T follicular helper cell (primary cell): ENCODE data around the gene EXOC4.

ENCODE experiments used
- DNase-seq: peaks from one replicate; pipeline ENCODE4 v3.0.0-alpha.2; 2020; ENCODE audit warnings: low read depth

Gene EXOC4

DNA sequence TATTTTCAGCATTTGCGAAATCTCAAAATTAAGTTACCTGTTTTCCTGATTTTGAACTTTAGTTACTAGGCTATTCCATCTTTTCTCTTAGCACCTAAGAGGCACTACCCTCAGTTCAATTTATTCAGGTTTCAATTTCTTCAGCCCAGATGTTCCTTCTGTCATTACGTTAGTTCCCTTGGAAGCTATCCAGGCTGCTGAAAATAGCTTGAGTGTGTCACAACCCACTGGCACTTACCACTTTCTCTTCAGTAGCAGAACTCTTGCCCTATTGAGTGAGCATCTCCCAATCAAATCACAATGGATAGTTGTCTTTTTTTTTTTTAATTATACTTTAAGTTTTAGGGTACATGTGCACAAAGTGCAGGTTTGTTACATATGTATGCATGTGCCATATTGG, 541.6 kb downstream of the EXOC4 start:
- DNase-seq: no peak

DNA sequence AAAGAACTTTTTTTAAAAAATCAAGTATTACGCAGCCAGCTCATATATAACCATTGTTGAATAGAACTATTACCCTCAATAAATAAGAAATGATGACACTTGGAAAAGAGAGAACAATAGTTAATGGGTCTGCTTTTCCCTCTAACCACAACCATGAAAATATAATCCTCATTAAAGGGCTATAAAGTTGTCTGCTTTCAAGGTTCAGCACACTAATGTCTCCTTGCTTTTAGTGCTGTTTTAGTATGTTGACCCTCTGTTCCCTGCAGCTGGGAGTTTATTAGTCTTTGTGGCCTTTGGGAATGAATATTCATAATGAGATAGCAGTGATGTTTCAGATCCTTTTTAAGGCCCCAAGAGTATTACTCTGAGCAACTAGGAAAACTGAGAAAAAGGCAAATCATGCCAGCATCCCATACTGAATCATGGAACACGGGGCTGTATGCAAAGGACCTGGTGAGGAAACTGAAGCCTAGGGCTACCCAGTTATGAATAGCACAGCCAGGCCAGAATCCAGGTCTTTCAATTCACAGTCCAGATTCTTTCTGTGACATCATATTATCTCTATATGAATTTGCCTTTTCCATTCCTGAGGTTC, 542.3 kb downstream of the EXOC4 start:
- no peak for DNase-seq

DNA sequence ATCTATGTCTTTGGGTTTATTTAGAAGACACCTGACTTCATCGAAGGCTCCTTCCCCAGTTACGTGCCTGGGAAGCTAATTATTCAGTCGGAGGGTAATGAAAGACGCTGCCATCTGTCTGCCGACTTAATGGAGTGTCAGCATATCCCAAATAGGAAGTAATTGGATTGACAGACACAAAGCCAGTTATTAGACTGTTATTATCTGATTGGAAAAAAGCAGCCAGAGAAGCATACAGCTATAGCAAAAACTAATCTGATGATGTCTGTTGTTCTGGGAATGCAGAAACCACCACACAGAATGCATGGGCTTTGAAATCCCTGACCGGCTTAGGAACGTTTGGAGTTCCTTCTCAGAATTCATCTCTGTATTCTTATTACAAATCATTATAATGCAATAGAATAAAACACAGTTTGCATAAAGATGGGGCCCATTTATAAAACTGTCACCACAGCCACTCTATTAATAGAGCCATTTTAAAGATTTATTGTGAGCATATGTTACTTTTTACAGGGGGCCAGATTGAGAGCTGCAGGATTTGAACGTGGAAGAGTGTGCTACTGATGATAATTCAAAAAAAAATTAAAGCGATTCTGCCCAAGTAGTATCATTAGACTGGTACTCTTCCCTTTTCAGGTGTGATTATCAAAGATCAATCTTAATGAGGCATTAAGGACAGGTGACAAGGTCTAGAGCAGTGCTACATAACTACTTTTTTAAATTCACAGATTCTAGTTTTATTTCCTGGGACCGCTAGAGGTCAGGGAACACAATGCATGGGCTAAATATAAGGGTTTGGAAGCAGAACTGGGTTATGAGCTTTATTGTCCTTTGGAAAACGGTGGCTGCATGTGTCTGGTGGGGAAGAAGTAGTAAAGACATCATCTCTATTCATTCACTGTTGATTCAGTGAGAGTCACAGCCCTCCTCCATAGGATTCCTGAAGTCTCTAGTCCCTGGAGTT, 544.2 kb downstream of the EXOC4 start:
- DNase-seq: no peak

DNA sequence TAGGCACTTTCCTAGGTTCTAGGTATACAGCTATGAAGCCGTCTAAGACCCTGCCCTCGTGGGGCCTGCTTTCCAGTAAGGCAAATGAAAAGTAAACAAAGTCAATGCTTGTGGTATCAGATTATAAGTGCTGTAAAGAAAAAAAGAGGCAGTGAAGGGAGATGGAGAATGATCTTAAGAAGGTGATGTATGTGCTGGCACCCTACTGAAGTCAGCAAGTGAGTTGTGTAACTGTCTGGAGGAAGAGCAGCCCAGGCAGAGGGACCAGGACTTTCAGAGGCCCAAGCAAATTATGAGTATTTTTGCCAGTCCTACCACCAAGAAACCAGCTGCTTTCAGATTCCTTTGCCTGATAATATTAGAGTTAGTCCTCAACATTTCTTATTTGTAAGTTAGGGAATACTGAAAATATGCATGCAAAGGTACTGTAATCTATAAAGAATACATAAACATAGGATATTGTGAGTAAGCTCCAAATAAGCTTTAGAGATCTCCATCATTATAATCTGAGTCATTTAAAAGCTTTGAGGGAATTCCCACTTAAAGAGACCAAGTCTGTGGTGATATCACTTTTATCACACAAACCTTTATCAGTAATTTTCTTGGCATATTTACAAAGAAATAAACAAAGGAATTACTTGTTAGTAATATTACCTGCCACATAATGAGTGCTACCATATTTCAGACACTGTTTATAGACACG, 545.1 kb downstream of the EXOC4 start:
- no peak for DNase-seq

DNA sequence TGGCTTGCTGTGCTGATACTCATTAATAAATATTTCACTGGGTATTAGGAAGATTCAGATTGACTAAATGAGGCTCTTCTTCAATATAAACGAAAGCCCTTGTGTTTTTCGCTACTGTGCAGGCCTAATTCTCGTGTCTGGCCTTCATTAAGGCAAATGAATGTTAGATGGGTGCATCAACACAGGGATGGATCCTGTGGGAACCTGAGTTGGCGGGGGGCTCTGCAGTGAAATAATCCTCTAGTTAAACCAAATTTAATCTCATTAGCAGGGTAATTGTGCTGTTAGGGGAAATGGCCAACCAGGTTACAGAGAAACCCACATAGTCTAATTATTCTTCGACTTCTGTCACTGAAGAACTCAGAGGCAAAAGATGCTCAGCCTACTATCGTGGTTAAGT, 548.5 kb downstream of the EXOC4 start:
- DNase-seq: no peak

DNA sequence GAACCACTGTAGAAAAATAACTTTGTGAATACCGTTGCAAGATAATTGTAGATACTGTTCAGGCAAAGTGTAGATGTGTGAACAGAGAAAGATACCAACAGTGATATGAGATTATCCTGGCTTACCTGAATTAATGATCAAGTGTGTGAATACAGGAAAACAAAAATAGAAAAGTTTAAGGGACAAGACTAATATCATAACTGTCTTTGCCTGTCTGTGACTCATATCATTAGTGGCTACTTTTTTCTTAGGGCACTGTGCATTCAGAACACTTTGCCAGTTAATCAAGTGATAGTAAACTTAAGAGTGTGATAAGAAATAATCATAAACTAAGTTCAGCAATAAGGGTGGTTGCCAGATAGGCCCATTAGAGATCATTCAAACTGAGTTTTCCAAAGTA, 551.2 kb downstream of the EXOC4 start:
- no peak for DNase-seq

DNA sequence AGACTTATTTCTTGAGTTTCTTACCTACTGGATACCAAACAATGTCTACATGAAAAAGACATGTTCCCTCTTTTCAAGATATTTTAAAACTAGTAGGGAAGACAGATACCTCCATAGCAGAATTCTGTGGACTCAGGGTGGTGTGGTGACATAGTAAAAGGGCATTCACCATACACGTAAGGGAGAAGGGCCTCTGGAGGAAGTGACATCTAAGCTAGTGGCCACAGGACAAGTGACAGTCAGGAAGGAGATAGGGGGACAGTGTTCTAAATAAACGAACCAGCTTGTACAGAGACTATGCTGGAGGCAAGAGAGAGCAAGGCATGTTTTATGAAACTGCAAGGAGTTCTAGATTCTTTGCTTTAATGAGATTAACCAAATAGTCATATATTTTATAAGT, 552.5 kb downstream of the EXOC4 start:
- DNase-seq: no peak

DNA sequence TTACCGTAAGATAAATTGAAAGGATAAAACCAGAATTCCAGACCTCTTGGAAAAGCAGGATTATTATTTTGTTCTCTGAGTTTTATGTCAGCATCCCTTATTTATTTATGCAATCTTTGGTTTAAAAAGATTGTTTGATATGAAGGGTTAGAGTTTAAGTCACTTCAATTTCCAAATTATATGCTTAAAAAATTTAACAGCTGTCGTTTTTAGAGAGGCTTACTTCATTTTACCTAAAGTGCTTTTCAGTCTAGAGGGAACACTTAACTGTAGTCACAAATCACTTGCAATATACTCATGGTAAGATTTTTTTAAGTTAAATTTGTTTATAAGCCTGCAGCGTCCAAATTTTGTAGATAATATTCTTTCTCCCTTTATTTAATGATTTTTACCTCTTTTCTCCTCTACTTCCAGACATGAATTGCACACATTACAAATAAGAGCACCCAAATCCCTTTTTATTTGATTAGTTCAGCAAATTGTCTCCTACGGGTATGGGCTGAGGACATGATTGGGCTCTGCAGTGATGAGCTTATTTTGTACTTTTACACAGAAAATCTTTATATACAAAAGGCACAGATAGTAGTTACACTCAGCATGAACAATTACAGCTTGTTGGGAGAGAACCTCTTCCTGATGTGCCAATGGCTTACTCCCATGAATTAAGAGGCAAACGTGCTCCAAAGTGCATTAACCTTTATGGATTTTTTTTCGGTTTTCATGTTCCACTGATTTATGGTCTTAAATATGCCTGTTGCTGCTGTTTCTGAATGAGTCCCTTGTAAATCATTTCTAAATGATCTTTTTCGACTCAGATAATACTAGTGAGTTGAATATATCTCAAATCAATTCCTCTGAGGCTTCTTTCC, 555.0 kb downstream of the EXOC4 start:
- no peak for DNase-seq

DNA sequence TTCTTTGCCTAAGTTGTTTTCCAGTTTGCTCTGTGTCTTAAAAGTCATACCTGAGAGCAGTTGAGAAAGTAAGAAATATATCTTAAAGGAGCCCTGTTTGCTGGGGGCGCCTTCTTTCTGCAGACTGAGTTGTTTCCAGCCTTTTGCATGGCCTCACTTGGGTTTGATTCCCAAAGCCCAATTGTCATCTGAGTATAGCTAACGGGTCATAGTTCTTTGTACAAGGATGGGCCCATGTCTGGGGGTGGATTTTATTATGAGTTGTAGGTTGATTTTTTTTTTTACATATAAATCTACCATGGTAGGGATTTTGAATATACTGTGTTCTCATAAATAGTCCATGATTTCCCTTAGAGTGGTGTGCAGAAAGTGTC, 555.6 kb downstream of the EXOC4 start:
- DNase-seq: no peak

DNA sequence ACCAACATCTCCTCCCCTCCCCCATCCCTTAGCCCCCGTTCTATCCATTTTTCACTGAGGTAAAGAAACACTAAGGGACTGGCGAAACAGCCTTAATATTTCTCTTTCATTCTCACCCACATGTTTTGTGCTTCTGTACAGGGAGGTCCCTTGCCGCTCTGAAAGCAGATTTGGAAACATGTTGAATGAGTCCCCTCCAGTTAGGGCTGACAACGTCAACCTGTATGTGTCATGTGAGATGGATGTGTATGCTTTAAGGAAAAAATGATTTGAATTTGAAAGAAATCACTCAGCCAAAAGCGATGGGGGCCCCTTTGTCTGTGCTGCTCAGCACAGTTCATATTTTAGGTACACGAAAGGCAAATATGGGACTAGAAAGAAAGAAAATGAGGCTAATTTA, 560.0 kb downstream of the EXOC4 start:
- DNase-seq: no peak

DNA sequence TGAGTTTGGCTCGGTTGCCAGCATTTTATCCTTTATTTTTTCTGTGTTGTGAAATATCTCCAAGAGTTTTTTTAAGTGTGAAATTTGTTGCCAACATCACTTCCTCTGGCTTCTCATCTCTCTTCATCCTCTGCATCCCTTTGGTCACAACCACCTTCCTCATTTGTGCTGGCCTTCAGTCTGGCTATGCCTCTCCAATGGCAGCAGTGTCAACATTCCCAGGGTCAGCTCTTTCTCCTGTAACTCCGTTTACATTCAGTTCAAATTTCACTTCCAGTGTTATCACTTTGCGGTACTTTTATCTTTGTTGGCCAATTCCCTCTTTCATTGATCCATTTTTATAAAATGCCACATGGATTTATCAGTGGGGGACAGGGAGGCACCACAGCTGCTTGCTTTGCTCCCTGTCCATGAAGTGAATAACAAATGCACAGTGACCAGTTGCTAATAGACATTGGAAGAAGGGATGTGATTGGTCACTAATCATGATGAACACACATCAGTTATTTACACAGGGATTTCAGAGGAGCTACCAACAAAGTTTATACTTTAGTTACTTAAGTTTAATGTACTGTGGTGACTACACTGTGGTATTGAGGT, 562.8 kb downstream of the EXOC4 start:
- DNase-seq: no peak

DNA sequence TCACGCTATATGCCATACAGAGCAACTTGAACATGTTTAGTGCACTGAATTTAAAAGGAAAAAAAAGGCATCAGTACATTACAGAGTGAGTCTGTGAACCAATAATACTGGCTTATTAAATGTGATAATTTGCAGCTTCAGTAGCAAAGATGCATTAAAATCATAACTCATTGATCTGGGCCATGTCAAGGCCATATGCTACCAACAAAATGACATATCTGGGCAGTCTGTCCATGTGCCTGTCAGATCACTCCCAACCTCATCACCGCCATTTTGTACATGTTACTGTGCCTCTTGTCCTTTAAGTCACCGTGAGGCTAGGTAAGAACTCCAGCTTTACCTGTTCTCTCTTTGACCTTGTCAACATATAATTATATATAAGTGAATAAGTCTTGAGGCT, 566.8 kb downstream of the EXOC4 start:
- DNase-seq: no peak

DNA sequence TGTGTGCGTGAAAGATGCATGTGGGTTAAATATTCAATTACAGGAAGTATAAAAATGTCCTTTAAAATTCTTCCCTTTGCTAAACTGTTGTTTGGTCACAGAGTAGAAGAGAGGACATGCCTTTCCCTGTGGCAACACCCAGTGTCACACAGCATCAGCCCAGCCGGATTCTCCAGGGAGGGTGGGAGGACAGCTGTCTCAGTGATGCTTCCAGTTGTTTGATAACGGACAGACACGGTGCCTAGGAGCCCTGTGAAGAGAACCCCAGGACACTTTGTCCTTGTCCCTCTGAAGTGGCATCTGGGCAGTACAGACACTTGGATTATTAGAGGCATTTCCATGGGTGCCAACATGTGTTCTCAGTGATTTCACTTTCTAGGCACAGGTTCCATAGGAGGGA, 567.7 kb downstream of the EXOC4 start:
- DNase-seq: no peak

DNA sequence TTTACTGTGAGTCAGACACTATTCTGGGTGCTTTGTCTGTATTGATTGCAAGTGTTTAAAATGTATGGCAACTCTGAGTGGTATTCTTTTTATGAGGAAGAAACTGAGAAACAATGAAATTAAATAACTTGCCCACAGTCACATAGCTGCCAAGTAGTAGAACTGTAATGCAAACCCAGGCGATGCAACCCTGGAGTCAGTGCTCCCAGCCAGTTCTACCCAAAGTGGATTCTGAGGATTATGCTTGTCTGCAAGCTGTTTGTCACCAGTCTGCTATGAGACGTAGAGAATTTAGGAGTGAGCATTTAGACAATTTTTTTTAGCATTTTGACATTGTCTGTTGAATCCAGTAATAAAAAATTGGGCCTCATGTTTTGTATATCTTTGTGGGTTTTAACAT, 568.3 kb downstream of the EXOC4 start:
- DNase-seq: no peak

DNA sequence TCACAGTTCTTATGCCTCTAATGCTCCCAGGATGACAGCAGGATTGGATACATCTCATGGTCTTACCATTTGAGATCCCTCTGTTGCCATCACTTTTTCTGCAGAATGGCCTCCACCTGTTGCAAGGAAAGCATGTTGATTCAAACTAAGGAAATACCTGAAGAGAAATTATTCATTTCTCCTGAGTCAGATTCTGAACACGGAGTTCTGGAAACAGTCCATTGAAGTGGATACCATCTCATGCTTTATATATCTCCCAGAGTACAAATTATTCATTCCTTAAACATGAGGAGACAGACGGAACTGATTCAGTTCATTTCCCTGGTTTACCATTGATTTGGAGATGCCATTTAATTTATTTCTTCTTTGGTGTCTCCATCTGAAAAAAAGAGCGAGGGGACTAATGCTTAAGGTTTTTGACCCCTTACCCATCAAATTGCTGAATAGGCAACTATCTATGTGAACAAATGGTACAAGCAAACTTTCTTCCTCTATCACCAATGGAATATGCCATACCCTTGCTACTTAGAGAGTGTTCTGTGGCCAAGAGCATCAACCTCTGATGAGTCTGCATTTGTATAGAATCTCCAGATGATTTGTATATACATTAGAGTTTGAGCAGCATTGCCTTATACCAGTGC, 569.2 kb downstream of the EXOC4 start:
- DNase-seq: no peak

DNA sequence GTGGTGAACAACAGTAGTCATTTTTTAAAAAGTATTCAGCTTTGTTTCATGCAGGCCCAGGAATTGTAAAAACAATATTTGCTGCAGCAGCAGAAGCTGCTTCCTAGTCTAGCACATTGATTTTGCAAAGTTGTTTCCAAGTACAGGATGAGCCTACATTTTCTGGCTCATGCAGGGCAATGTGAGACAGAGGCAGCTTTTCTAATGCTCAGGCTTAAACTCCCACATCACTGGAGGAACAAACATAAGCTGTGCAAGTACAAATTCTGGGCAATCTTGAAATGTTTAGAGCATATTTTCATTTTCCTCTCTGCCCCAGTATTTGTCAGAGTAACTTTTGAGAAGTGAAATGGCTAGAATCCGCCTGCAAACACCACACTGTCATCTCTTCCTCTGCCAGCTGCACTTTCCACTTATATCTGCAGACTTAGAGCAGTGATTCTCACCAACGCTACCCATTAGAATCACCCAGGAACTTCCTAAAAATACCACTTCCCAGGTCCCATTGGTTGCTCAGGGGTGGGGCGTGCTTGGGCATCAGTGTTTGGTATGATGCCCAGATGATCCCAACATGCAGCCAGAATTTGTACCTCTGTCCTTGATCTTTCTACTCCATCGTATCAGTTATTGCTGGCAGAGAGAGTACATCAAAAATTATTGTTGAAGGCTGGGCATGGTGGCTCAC, 570.1 kb downstream of the EXOC4 start:
- no peak for DNase-seq

DNA sequence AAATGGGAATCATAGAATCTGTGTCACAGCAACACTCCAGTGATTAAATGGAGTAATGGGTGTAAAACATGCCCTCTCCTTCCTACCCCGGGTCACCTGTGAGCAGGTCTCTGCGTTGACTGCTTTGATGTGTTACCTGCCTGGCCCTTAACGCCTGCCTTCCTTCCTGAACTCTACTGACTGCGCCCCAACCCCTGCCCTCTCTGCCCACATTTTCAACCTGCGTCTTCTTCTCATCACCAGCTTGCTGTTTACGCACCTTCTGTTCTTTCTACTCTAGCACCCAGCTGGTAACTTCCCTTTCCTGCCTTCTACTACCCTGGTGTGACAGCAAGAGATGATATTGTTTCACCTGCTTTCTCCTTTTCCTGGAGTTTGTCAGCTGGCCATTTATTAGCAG, 571.3 kb downstream of the EXOC4 start:
- DNase-seq: no peak

DNA sequence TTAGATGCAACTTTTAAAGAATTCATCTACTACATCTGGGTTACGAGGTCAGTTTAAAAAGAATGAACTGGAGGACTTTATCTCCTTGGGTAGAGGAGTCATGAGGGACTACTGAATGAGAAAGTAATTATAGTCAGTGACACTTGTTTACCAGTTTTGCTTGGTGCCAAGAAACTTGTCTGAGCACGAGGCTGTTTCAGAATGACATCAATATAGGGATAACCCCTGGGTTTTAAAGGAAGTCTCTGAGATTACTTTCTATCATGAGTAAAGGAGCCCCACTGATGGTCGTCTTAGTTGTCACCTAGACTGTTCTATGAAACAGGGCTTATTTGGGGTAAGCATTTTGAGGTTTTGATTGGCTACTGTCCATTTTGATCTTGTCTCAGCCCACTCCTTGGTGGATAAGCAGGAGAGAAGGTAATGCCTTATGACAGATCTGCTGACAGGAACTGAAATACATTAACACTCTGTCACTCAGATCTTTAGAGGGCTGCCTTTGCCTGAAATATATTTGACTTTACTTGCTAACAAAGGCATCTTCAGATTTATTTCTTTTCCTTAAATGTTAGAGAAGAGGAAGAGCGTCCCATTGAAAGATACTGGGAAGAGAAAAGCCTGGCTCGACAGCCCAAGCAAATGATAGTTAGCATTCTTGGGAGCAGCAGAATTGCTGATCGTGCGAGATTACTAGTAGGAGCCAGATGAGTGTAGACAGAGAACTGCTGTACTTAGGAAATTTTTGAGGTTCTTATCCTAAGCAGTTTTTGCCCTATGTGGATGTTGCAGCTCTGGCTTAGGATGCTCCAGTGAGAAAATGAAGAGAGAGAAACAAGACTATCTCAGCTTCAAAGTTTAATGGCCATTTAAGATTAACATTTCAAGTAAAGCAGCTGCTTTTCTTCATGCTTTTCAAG, 575.1 kb downstream of the EXOC4 start:
- DNase-seq: no peak

DNA sequence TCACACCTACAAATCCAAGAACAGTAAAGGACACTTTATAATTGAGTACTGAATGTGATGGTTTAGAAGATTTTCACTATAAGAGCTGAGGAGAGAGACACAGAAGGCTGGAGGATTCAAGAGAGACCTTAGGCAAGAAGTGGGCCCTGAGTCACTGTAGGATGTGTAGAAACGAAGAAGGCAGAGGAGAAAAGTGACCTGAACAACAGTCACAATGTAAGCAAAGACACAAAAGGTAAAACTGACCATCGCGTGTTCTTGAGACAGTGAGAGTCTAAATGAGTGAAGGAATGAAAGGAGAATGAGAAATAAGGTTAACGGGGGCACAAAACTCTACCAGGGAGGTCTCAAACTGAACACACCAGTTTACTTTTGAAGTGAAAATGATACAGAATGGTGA, 576.0 kb downstream of the EXOC4 start:
- no peak for DNase-seq
